WTC11 (cell line): Measurements from ENCODE around the gene AARSD1. TPM values are rescaled to one million over a fixed set of nuclear protein-coding genes. Genes with fewer than 3 reads are reported as not detected.
"Not testable (repeated sequence)": the region's sequence is repeated elsewhere in the genome, so short reads cannot be mapped to it uniquely, and the experiment has no call there.

Source experiments
- ATAC-seq: fragments of 200-7000 bp; cut with Tn5 transposase; 2 replicates; pipeline ENCODE4 v1.10.0; 2021; ENCODE audit warnings: mild to moderate bottlenecking, moderate library complexity
- CTCF ChIA-PET: fragments of 300-600 bp; sonication (Branson Sonifier 250); formaldehyde crosslinking; loops from one replicate; lab custom pipeline; 2021; ENCODE audit warnings: antibody characterized with exemption; lab: Charles Lee
- POLR2A ChIA-PET: fragments of 350-600 bp; sonication (Branson Sonifier 250); formaldehyde crosslinking; loops from one replicate; lab custom pipeline; 2021; ENCODE audit warnings: antibody characterized with exemption; lab: Charles Lee
- DNase-seq: peaks from one replicate; pipeline ENCODE4 v3.0.0; 2021; ENCODE audit warnings: low spot score
- H3K27ac Mint-ChIP-seq: 2 replicates; pipeline ENCODE4 v1.8.0; 2021; ENCODE audit warnings: mixed read lengths
- H3K27me3 Mint-ChIP-seq: 2 replicates; pipeline ENCODE4 v1.8.0; 2021; ENCODE audit warnings: low read depth, mild to moderate bottlenecking, moderate library complexity, mixed read lengths
- H3K36me3 Mint-ChIP-seq: 2 replicates; pipeline ENCODE4 v1.8.0; 2021; ENCODE audit warnings: mixed read lengths
- H3K4me1 Mint-ChIP-seq: 2 replicates; pipeline ENCODE4 v1.8.0; 2022; ENCODE audit warnings: mixed read lengths
- H3K4me3 Mint-ChIP-seq: 2 replicates; pipeline ENCODE4 v1.8.0; 2021; ENCODE audit warnings: mild to moderate bottlenecking, moderate library complexity, mixed read lengths
- H3K9me3 Mint-ChIP-seq: 2 replicates; pipeline ENCODE4 v1.8.0; 2021; ENCODE audit warnings: mixed read lengths
- FOXJ3 ChIP-seq: sonication (generic); formaldehyde crosslinking; IDR thresholded peaks from 2 replicates; pipeline ENCODE4 v1.9.0; 2021; ENCODE audit warnings: missing genetic modification reagents, mild to moderate bottlenecking, borderline replicate concordance
- FOXP1 ChIP-seq: sonication (generic); formaldehyde crosslinking; IDR thresholded peaks from 2 replicates; pipeline ENCODE4 v1.8.0; 2022; ENCODE audit warnings: missing genetic modification reagents, mild to moderate bottlenecking, moderate library complexity, borderline replicate concordance
- IRF2 ChIP-seq: sonication (generic); formaldehyde crosslinking; IDR thresholded peaks from 2 replicates; pipeline ENCODE4 v1.8.0; 2022; ENCODE audit warnings: low read depth, missing genetic modification reagents, borderline replicate concordance
- MAX ChIP-seq: sonication (generic); formaldehyde crosslinking; IDR thresholded peaks from 2 replicates; pipeline ENCODE4 v1.8.0; 2022; ENCODE audit warnings: mild to moderate bottlenecking, missing genetic modification reagents
- NR3C1 ChIP-seq: sonication (generic); formaldehyde crosslinking; conservative IDR thresholded peaks from 2 replicates; pipeline ENCODE4 v1.8.1; 2023; ENCODE audit warnings: low read depth, mild to moderate bottlenecking, missing genetic modification reagents
- SOX15 ChIP-seq: fragments of 250-450 bp; sonication (Bioruptor Pico); IDR thresholded peaks from 2 replicates; pipeline ENCODE4 v1.9.0; 2021; ENCODE audit warnings: mild to moderate bottlenecking
- TP53 ChIP-seq: sonication (generic); formaldehyde crosslinking; IDR thresholded peaks from 2 replicates; pipeline ENCODE4 v1.8.1; 2023; ENCODE audit warnings: mild to moderate bottlenecking, missing genetic modification reagents
- ZBTB21 ChIP-seq: sonication (generic); formaldehyde crosslinking; IDR thresholded peaks from 2 replicates; pipeline ENCODE4 v1.8.1; 2023; ENCODE audit warnings: mild to moderate bottlenecking, missing genetic modification reagents, borderline replicate concordance
- ZNF138 ChIP-seq: sonication (generic); formaldehyde crosslinking; conservative IDR thresholded peaks from 2 replicates; pipeline ENCODE4 v1.8.1; 2022; ENCODE audit warnings: mild to moderate bottlenecking, moderate library complexity, missing genetic modification reagents
- ZNF263 ChIP-seq: sonication (generic); formaldehyde crosslinking; IDR thresholded peaks from 2 replicates; pipeline ENCODE4 v1.8.1; 2022; ENCODE audit warnings: low read depth, mild to moderate bottlenecking, moderate library complexity, missing genetic modification reagents
- total RNA-seq: library from RNA; stranded (reverse); gene quantifications from 3 replicates; pipeline ENCODE4 v1.2.3, GENCODE V29; 2021
- TF ChIP-seq, protein P1 (sequence below): fragments of 250-450 bp; sonication (Bioruptor Pico); IDR thresholded peaks from 2 replicates; pipeline ENCODE4 v1.9.0; 2021; ENCODE audit warnings: moderate library complexity, mild to moderate bottlenecking, inconsistent platforms, borderline replicate concordance
- TF ChIP-seq, protein P2 (sequence below): fragments of 250-450 bp; sonication (Bioruptor Pico); conservative IDR thresholded peaks from 2 replicates; pipeline ENCODE4 v1.9.0; 2021; ENCODE audit warnings: mild to moderate bottlenecking
- TF ChIP-seq, protein P3 (sequence below): sonication (generic); formaldehyde crosslinking; IDR thresholded peaks from 2 replicates; pipeline ENCODE4 v1.8.1; 2022; ENCODE audit warnings: mild to moderate bottlenecking, missing genetic modification reagents, moderate library complexity, borderline replicate concordance
- TF ChIP-seq, protein P4 (sequence below): sonication (generic); formaldehyde crosslinking; IDR thresholded peaks from 2 replicates; pipeline ENCODE4 v1.8.0; 2023; ENCODE audit warnings: missing genetic modification reagents, mild to moderate bottlenecking, borderline replicate concordance

AARSD1 gene
- total RNA-seq, 1 experiment from 2014 or later: 61.5 TPM

DNA sequence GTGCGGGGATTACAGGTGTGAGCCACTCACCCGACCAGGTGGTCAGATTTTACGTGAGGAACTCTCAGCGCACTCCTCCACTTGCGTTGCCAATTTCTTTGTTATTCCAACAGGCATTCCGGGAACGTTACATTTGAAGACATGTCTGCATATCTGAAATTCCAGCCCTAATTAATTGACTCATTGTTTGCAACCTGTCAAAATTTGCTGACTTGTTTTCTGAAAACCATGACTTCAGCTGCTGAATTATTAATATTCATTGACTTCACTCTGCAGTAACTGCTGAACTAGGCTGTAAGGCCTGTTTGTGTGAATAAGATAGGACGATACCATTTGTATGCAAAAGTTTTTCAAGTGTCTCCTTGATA, 47.0 kb downstream of the AARSD1 start (continued):
- TF ChIP-seq, protein P1, sequence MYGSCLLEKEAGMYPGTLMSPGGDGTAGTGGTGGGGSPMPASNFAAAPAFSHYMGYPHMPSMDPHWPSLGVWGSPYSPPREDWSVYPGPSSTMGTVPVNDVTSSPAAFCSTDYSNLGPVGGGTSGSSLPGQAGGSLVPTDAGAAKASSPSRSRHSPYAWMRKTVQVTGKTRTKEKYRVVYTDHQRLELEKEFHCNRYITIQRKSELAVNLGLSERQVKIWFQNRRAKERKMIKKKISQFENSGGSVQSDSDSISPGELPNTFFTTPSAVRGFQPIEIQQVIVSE: no peak
- no peak for TF ChIP-seq IRF2
- TF ChIP-seq ZNF263 (CRISPR knock-in tag): no peak
- no peak for TF ChIP-seq FOXP1

DNA sequence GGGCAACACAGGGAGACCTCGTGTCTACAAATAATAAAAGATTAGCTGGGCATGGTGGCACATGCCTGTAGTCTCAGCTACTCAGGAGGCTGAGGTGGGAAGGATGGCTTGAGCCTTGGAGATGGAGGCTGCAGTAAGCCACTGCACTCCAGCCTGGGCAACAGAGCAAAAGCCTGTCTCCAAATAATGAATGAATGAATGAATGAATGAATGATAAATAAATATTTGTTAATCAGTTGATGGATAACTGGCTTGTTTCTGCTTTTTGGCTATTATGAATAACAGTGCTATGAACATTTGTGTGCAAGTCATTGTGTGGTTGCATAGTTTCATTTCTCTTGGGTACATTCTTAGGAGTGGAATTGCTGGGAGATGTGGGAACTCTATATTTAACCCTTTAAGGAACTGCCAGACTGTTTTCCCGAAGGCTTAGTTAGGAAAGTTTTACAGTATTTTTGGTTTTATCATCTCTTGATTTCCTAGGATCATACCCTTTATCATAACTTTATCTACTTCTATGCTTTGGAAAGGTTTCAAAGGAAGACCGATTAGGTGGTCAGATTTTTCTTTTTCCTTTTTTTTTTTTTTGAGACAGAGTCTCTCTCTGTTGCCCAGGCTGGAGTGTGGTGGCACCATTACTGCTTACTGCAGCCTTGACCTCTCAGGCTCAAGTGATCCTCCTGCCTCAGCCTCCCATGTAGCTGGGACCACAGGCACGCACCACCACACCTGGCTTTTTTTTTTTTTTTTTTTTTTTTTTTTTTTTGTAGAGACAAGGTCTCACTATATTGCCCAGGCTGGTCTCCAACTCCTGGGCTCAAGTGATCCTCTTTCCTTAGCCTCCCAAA, 47.6 kb downstream of the AARSD1 start:
- ATAC-seq, POLR2A ChIA-PET, DNase-seq, H3K36me3 Mint-ChIP-seq, H3K27me3 Mint-ChIP-seq, H3K4me3 Mint-ChIP-seq, H3K9me3 Mint-ChIP-seq, H3K27ac Mint-ChIP-seq, CTCF ChIA-PET: not testable (repeated sequence)
- H3K4me1 Mint-ChIP-seq: peaks cover 18% of the 10 kb centered on the region

- H3K36me3 Mint-ChIP-seq, H3K4me3 Mint-ChIP-seq, ATAC-seq, DNase-seq, POLR2A ChIA-PET, H3K27me3 Mint-ChIP-seq, H3K27ac Mint-ChIP-seq, H3K9me3 Mint-ChIP-seq, CTCF ChIA-PET: not testable (repeated sequence)
- H3K4me1 Mint-ChIP-seq: peaks cover 11% of the 10 kb centered on the region
Measured at GRCh38 chr17:42915288-42915687, 49.0 kb downstream of the AARSD1 start.

GRCh38 chr17:42913981-42914617, 50.2 kb downstream of the AARSD1 start:
- no peak for TF ChIP-seq ZNF263 (CRISPR knock-in tag)
- no peak for TF ChIP-seq ZNF138 (CRISPR knock-in tag)
- no peak for TF ChIP-seq FOXP1
- no peak for TF ChIP-seq MAX (CRISPR knock-in tag)
- TF ChIP-seq FOXJ3: no peak
- no peak for TF ChIP-seq ZBTB21 (CRISPR knock-in tag)
- TF ChIP-seq SOX15 (CRISPR knock-in tag): no peak
- TF ChIP-seq, protein P2, sequence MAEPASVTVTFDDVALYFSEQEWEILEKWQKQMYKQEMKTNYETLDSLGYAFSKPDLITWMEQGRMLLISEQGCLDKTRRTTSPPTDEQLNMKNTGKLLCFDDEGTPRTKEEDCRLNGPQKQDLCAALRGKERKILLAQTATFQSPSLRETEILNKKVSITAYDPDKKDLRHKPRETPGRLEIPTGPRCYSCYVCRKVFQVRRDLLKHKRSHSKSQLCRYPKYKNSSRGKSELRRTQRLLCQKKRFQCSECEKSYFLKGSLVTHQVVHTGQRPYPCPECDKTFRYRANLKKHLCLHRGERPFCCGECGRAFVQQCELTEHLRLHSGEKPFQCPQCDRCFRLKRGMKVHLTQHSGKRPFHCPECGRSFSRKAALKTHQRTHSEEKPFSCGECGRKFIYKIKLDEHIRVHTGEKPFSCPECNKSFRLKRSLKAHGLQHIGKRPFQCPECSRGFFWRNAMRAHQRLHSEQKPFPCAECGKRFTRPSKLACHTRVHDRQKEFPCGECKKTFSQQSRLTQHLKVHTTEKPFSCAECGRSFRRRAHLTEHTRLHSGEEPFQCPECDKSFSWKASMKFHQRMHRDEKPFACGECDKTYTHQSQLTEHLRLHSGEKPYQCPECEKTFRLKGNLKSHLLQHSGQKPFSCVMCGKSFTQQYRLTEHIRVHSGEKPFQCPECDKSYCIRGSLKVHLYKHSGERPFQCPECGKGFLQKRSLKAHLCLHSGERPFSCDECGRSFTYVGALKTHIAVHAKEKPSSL: no peak
- no peak for TF ChIP-seq NR3C1 (CRISPR knock-in tag)
- TF ChIP-seq, protein P3, sequence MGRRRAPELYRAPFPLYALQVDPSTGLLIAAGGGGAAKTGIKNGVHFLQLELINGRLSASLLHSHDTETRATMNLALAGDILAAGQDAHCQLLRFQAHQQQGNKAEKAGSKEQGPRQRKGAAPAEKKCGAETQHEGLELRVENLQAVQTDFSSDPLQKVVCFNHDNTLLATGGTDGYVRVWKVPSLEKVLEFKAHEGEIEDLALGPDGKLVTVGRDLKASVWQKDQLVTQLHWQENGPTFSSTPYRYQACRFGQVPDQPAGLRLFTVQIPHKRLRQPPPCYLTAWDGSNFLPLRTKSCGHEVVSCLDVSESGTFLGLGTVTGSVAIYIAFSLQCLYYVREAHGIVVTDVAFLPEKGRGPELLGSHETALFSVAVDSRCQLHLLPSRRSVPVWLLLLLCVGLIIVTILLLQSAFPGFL (CRISPR knock-in tag): no peak
- no peak for TF ChIP-seq TP53 (CRISPR knock-in tag)
- TF ChIP-seq, protein P4, sequence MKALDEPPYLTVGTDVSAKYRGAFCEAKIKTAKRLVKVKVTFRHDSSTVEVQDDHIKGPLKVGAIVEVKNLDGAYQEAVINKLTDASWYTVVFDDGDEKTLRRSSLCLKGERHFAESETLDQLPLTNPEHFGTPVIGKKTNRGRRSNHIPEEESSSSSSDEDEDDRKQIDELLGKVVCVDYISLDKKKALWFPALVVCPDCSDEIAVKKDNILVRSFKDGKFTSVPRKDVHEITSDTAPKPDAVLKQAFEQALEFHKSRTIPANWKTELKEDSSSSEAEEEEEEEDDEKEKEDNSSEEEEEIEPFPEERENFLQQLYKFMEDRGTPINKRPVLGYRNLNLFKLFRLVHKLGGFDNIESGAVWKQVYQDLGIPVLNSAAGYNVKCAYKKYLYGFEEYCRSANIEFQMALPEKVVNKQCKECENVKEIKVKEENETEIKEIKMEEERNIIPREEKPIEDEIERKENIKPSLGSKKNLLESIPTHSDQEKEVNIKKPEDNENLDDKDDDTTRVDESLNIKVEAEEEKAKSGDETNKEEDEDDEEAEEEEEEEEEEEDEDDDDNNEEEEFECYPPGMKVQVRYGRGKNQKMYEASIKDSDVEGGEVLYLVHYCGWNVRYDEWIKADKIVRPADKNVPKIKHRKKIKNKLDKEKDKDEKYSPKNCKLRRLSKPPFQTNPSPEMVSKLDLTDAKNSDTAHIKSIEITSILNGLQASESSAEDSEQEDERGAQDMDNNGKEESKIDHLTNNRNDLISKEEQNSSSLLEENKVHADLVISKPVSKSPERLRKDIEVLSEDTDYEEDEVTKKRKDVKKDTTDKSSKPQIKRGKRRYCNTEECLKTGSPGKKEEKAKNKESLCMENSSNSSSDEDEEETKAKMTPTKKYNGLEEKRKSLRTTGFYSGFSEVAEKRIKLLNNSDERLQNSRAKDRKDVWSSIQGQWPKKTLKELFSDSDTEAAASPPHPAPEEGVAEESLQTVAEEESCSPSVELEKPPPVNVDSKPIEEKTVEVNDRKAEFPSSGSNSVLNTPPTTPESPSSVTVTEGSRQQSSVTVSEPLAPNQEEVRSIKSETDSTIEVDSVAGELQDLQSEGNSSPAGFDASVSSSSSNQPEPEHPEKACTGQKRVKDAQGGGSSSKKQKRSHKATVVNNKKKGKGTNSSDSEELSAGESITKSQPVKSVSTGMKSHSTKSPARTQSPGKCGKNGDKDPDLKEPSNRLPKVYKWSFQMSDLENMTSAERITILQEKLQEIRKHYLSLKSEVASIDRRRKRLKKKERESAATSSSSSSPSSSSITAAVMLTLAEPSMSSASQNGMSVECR (CRISPR knock-in tag): no peak
- H3K4me1 Mint-ChIP-seq: peaks cover 8% of the 10 kb centered on the region
- DNase-seq (no peak), ATAC-seq (no peak)
- no peaks in the 10 kb centered on the region for H3K9me3 Mint-ChIP-seq
- no peaks in the 10 kb centered on the region for H3K36me3 Mint-ChIP-seq
- ChIA-PET POLR2A (no interaction called here), CTCF (interaction anchor here (0.9 to 1.3 kb wide), 3 partner anchors 15 to 84 kb away, joined by 3 to 5 read pairs (median 4); partner anchors contain the start of gene RPL27)
- H3K27ac Mint-ChIP-seq: no peak overlapping the region
- H3K27me3 Mint-ChIP-seq: no peaks in the 10 kb centered on the region
- no peak overlapping the region for H3K4me3 Mint-ChIP-seq
